HG03457 (cell line): ENCODE measurements around the gene FFAR3.
A peak's percentile ranks its signal among the peaks of the same experiment; 100 is the strongest.

Experiments used
- ATAC-seq: cut with Tn5 transposase; IDR thresholded peaks from one replicate; pipeline ENCODE4 v1.9.1; 2021; ENCODE audit warnings: moderate number of reproducible peaks; ENCODE audit not compliant: unreplicated experiment

The FFAR3 gene

GRCh38 chr19:35329323-35329722, 28.9 kb upstream of the FFAR3 start:
- ATAC-seq: no peak

DNA sequence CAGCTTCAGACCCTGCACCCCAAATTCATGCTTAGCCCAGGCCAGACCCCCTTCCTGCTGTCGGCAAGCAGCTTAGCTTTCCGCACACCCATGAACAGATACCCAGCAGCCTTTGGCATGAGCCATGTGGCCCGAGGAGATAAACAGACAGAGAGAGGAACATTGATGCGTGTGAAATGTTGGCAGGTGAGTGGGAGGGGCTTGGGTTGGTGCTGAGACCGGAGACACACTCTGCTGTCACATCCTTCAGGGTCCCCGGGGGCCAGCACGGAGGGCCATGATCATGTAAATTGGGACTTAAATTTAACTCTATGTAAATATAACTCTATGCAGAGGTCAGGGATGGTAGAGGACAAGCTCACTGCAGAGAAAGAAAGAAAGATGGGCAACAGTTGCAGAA, 27.8 kb upstream of the FFAR3 start:
- no peak for ATAC-seq

DNA sequence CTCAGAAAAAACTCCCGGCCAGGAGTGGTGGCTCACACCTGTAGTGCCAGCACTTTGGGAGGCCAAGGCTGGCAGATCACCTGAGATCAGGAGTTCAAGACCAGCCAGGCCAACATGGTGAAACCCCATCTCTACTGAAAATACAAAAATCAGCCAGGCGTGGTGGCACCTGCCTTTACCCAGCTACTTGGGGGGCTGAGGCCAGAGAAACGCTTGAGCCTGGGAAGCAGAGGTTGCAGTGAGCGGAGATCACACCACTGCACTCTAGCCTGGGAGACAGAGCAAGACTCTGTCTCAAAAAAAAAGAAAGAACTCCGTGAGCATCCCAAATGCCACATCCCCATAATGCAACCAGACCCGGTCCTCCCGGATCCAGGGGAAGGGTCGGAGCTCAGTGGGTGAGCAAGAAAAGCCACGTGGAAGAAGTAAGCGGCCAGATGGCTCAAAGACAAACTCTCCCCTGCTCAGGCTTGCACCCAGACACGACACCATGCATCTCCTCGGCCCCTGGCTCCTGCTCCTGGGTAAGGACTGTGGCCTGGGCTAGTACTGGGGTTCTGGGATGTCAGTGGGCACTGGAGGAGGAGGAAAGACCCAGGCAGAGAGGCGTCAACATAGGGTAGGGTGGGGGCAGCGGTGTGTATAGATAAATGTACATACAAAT, 26.6 kb upstream of the FFAR3 start:
- no peak for ATAC-seq

- ATAC-seq: no peak
Measured at GRCh38 chr19:35332817-35333216, 25.4 kb upstream of the FFAR3 start.

GRCh38 chr19:35334144-35334753, 24.0 kb upstream of the FFAR3 start:
- no peak for ATAC-seq

- no peak for ATAC-seq
Measured at GRCh38 chr19:35336166-35336955, 21.9 kb upstream of the FFAR3 start.

DNA sequence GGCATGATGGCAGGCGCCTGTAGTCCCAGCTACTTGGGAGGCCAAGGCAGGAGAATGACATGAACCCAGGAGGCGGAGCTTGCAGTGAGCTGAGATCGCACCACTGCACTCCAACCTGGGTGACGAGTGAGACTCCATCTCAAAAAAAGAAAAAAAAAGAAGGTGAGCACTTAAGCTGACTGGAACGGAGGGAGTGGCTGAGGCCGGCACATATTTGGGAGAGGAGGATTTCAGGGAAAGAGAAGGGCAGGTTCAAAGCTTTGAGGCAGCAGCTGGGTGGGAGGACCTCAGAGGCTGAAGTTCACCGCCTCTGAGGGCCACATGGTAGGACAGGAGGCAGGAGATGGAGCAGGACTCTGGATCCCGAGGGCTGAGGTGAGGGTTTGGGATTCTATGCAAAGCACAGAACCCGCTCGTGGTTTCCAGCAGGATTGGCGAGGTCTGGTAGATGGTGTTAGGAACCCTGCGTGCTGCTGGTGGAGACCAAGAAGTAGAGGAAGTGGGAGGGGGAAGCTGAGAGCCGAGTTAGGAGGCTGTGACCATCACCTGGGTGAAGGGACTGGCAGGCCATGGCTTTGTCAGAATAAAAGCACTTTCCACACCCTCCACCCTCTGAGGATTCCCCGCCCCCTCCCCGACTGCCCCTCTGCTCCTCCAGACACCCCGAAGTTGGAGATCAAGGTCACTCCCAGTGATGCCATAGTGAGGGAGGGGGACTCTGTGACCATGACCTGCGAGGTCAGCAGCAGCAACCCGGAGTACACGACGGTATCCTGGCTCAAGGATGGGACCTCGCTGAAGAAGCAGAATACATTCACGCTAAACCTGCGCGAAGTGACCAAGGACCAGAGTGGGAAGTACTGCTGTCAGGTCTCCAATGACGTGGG, 20.9 kb upstream of the FFAR3 start:
- no peak for ATAC-seq

DNA sequence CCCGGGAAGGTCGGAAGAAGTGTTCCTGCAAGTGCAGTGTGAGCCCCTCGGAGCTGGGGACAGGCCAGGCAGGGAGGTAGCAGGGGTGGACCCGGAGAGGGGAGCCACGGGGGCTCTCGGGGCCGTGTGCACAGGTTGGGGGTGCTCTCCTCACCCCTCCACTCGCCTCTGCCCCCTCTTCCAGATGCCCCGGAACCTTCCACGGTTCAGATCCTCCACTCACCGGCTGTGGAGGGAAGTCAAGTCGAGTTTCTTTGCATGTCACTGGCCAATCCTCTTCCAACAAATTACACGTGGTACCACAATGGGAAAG, 20.3 kb upstream of the FFAR3 start:
- ATAC-seq: no peak

- ATAC-seq: no peak
Measured at GRCh38 chr19:35340431-35340830, 17.8 kb upstream of the FFAR3 start.

DNA sequence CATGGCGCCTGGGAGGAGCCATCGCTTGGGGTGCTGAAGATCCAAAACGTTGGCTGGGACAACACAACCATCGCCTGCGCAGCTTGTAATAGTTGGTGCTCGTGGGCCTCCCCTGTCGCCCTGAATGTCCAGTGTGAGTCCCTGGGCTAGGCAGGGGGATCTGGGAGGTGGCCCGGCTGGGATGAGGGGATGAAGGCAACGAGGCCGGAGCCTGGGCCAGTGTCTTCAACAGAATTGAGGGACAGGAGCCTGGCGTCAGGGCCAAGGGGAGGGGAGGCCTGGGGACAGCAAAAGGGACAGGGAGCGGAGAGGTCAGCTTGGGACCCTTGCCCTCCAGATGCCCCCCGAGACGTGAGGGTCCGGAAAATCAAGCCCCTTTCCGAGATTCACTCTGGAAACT, 17.3 kb upstream of the FFAR3 start:
- ATAC-seq: no peak

- no peak for ATAC-seq
Measured at GRCh38 chr19:35341565-35342225, 16.6 kb upstream of the FFAR3 start.

DNA sequence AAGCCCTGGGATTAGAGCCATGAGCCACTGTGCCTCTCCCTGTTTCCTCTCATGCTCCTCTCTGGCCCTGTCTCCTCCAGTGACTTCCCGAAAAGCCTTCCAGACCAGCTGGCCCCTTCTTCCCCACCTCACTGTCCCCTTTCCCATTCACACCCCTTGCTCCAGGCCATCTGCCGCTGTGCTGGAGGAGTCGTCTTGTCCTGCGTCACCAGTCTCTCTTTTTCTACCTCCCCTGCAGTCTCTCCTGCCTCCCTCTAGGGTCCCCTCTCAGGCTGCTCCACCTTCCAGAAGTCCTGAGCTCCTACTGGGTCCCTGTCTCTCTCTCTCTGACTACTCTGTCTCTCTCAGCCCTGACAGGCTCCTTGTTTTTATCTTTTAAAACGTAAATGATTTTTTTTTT, 15.8 kb upstream of the FFAR3 start:
- ATAC-seq: no peak

DNA sequence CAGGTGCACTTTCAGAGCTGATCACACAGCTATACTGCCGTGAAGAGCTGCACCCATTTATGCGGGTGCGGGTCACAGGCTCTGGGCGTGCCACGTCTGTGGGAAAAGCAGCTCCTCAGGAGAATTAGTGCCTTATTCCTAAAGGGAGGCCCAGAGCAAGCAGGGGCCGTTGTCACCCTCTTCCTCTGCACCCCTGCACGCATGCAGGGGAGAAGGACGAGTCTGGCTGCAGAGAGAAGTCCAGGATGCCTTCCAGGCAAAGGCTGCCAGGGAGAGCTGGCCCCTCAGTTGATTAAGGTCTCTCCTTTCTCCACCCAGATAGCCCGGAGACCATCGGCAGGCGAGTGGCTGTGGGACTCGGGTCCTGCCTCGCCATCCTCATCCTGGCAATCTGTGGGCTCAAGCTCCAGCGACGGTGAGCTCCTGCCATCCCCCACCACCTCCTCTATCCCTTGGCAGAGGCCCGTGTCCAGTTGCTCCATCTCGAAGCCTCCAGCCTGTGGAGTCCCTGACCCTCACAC, 13.7 kb upstream of the FFAR3 start:
- ATAC-seq: no peak

DNA sequence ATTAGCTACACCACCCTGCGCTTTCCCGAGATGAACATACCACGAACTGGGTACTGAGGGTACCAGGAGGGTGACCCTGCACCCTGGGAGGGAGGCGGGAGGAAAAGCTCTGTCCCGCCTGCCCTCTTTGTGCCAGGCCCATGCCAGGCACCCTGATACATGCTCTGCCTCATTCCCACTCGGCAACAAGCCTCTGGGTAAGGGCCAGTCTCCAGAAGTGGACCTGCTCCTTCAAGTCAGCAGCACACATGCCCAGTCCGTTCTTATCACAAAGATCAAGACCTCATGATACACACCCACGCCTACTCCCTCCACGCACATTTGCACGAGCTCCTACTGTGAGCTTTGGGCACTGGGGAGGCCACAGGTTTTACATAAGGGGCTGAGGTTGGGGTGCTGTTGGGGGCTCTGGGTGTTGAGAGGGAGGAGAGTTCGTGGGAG, 12.6 kb upstream of the FFAR3 start:
- ATAC-seq: no peak

DNA sequence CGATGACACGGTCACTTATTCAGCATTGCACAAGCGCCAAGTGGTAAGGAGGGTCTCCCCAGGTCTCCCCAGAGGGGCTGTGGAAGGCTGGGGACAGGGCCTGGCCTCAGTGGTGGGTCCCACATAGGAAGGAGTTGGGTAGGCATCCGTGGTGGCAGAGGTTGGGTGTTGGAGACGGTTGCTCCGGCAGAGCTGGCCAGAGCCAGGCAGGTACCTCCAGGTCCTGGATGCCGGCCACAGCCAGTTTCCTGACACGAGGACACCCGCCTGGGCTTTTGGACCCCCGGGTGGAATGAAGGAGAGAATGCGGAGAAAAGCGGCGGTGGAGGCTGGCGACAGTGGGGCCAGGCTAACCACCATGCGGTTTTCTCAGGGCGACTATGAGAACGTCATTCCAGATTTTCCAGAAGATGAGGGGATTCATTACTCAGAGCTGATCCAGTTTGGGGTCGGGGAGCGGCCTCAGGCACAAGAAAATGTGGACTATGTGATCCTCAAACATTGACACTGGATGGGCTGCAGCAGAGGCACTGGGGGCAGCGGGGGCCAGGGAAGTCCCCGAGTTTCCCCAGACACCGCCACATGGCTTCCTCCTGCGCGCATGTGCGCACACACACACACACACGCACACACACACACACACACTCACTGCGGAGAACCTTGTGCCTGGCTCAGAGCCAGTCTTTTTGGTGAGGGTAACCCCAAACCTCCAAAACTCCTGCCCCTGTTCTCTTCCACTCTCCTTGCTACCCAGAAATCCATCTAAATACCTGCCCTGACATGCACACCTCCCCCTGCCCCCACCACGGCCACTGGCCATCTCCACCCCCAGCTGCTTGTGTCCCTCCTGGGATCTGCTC, 11.8 kb upstream of the FFAR3 start:
- ATAC-seq: no peak

DNA sequence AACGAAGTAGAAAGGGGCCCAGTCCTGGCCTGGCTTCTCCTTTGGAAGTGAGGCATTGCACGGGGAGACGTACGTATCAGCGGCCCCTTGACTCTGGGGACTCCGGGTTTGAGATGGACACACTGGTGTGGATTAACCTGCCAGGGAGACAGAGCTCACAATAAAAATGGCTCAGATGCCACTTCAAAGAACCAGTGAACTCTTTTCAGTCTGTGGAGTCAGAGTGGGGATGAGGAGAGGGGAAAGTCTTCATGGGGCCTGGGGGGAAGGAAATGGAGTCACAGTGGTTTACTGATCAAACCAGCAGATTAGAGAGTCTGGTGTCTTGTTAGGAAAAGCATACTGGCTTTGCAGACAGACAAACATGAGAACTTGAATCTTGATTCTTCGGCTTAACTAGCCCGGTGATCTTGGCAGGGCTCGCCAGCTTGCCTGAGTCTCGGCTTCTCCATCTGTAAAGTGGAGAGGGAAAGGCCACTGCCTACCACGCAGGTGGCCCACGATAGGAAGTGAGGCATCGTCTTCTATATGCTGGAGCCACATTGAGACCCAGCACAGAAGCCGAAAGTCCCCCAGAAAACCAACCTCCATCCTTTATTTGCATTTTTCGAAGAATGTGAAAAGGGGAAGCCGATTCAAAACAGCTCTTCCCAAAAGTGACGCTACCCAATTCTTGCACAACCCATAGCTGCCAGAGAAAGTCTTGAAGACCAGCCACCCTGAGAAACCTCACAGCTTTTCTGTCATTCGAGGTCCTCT, 10.9 kb upstream of the FFAR3 start, which contains the start of gene FFAR1:
Gene FFAR1, plus strand, starts transcription at position 732 of the 759 bp plus-strand sequence. CDS start 3,650 bp downstream, outside the sequence.
- peak; percentile 50 for ATAC-seq

- ATAC-seq: no peak
Measured at GRCh38 chr19:35347930-35348298, 10.3 kb upstream of the FFAR3 start.

- no peak for ATAC-seq
Measured at GRCh38 chr19:35348911-35349611, 9.2 kb upstream of the FFAR3 start.
